ENCODE data around the gene WRNIP1. TPM values are rescaled to one million over a fixed set of nuclear protein-coding genes. Genes with fewer than 3 reads are reported as not detected.

Gene WRNIP1
- total RNA-seq, 1 experiment from 2014 or later: 38.1 TPM

- H3K14ac ChIP-seq (ENCODE audit: insufficient read depth, low read length): no peak overlapping the region
- H2AFZ ChIP-seq (ENCODE audit: low read length): no peak overlapping the region
- TF ChIP-seq, protein P1, sequence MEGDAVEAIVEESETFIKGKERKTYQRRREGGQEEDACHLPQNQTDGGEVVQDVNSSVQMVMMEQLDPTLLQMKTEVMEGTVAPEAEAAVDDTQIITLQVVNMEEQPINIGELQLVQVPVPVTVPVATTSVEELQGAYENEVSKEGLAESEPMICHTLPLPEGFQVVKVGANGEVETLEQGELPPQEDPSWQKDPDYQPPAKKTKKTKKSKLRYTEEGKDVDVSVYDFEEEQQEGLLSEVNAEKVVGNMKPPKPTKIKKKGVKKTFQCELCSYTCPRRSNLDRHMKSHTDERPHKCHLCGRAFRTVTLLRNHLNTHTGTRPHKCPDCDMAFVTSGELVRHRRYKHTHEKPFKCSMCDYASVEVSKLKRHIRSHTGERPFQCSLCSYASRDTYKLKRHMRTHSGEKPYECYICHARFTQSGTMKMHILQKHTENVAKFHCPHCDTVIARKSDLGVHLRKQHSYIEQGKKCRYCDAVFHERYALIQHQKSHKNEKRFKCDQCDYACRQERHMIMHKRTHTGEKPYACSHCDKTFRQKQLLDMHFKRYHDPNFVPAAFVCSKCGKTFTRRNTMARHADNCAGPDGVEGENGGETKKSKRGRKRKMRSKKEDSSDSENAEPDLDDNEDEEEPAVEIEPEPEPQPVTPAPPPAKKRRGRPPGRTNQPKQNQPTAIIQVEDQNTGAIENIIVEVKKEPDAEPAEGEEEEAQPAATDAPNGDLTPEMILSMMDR (conservative IDR thresholded peaks at IDR 0.05): no peak
- H2BK5ac ChIP-seq (ENCODE audit: insufficient read length, low read length): no peak overlapping the region
- H4K5ac ChIP-seq (ENCODE audit: insufficient read length, low read depth, low read length): no peak overlapping the region
- H3K79me2 ChIP-seq (ENCODE audit: insufficient read depth, low read length): no peaks in the 10 kb centered on the region
- no peak overlapping the region for H2BK120ac ChIP-seq (ENCODE audit: low read depth, low read length, poor library complexity, severe bottlenecking)
- Mint-ChIP-seq H3K27ac (no peak overlapping the region), H3K9me3 (no peaks in the 10 kb centered on the region), H3K4me3 (no peak overlapping the region), H3K36me3 (ENCODE audit: insufficient read depth in 1 of 3, low read depth in 3 of 3) (no peaks in the 10 kb centered on the region; a peak in 1 of 7 replicates), H3K27me3 (ENCODE audit: low read depth) (no peaks in the 10 kb centered on the region; the same call in 1 of the 2 replicates), H3K4me1 (no peaks in the 10 kb centered on the region)
- no peak overlapping the region for H4K8ac ChIP-seq (replicated peaks; ENCODE audit: insufficient read length, low read depth, low read length)
- no peak overlapping the region for H3K56ac ChIP-seq (ENCODE audit: insufficient read length, low read depth, low read length)
- H4K91ac ChIP-seq (ENCODE audit: insufficient read length, low read depth, low read length): no peak overlapping the region
- no peaks in the 10 kb centered on the region for H3K27me3 ChIP-seq (ENCODE audit: insufficient read depth, low read length)
- H3K9ac ChIP-seq (ENCODE audit: extremely low read depth, insufficient read length, low read length): no peak overlapping the region
- H3K9me3 ChIP-seq (ENCODE audit: control insufficient read depth, low read depth, low read length): no peaks in the 10 kb centered on the region
- H3K23ac ChIP-seq (ENCODE audit: insufficient read length, low read depth, low read length): no peak overlapping the region
- H3K79me1 ChIP-seq (ENCODE audit: insufficient read depth, low read depth, low read length, poor library complexity, severe bottlenecking): no peaks in the 10 kb centered on the region
- H2BK15ac ChIP-seq (ENCODE audit: low read depth, low read length): no peak overlapping the region
- no peaks in the 10 kb centered on the region for H3K23me2 ChIP-seq (ENCODE audit: insufficient read length, low read depth, low read length, poor library complexity, severe bottlenecking)
- no peak overlapping the region for H3K4ac ChIP-seq (ENCODE audit: low read depth, low read length)
- no CpG with 5 or more reads among the region's 7 CpGs for WGBS (ENCODE audit: extremely low coverage, insufficient read length, low lambda C conversion rate)
- H3K18ac ChIP-seq (ENCODE audit: insufficient read length, low read depth, low read length): no peak overlapping the region
- no peaks in the 10 kb centered on the region for H4K20me1 ChIP-seq (ENCODE audit: control insufficient read depth, insufficient read depth, insufficient read length)
- no peak overlapping the region for H2BK12ac ChIP-seq (ENCODE audit: insufficient read length, low read depth, low read length)
- no peak overlapping the region for H3T11ph ChIP-seq (ENCODE audit: low read length)
- H3K27ac ChIP-seq (ENCODE audit: insufficient read length, low read depth, low read length): no peak overlapping the region
- no peak overlapping the region for H2AK5ac ChIP-seq (ENCODE audit: insufficient read length, low read length)
- H2BK20ac ChIP-seq (ENCODE audit: low read depth, low read length, poor library complexity, severe bottlenecking): no peak overlapping the region
- no peak overlapping the region for H3K4me2 ChIP-seq (ENCODE audit: insufficient read depth, insufficient read length, low read length)
- H3K4me1 ChIP-seq (ENCODE audit: insufficient read depth, low read length): no peaks in the 10 kb centered on the region
- DNase-seq: no peak
Measured at GRCh38 chr6:2823104-2823850, 58.1 kb downstream of the WRNIP1 start.
